CD4-positive, alpha-beta T cell treated with Interleukin-15 for 4 hours (primary cell): ENCODE measurements around the gene MFSD6.

ENCODE experiments used
- DNase-seq: peaks from one replicate; pipeline ENCODE4 v3.0.0-alpha.2; 2020; ENCODE audit warnings: low spot score

Gene MFSD6

DNA sequence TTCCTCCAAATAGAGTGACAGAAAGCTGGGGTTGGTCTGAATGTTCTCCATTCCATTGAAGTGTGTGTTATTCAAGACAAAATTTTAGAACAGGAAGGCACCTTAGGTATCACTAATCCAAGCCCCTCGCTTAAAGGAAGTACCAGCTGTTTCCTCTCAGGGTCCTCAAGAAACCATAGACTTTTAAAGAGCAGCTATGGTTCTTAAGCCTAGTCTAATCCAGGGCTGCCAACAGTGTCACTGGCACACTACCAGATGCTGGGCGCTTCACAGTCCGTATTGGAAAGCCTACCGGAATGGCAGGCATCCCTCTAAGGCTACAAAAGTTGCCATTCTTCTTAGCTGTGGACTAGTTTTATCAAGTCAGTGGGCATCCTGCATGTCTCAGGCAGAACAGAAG is 124.4 kb downstream of the MFSD6 start:
- DNase-seq: no peak

DNA sequence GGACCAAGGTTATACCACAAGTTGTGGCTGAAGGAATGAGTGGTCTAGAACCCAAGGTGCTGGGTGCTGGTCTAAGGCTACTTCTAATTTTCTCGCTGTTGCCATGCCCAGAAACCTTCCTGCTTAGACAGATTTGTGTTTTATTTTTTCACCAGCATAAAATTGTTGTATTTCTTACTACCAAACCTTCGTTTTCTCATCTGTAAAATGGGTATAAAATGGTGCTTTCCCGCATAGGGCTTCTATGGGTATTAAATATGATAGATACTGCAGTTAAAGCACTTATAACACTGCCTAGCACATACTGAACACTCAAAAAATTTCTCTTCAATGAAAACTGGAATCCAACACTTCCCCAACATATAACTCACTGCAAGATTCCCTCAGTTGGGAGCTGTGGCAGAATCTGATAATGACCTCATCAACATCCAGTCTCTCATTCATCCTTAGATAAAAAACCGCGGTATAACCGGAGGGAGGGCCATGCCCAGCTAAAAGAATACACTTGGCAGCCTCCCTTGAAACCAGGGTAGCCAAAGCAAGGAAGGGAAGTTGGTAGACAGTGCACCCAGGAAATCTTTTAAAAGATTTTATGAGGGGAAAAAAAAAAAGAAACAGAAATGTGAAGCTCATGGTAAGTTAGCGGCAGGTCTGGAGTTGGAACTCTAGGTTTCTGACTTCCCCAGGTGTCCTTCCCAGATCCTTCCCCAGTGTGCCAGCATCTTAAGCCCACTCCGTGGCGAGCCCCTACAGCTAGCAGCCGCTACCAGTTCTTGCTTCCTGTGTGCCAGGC is 125.2 kb downstream of the MFSD6 start:
- DNase-seq: no peak

- DNase-seq: peak; percentile 54
These were observed 125.8 kb downstream of the MFSD6 start for GRCh38 chr2:190533968-190534309.

- DNase-seq: peak; percentile 74
These were observed 126.4 kb downstream of the MFSD6 start, which contains the start of gene NEMP2 for GRCh38 chr2:190534310-190535120. Gene NEMP2 (minus strand): TSS chr2:190534722. CDS start chr2:190534655, 67 bp downstream.

- no peak for DNase-seq
These were observed 126.9 kb downstream of the MFSD6 start for GRCh38 chr2:190535121-190535439.

DNA sequence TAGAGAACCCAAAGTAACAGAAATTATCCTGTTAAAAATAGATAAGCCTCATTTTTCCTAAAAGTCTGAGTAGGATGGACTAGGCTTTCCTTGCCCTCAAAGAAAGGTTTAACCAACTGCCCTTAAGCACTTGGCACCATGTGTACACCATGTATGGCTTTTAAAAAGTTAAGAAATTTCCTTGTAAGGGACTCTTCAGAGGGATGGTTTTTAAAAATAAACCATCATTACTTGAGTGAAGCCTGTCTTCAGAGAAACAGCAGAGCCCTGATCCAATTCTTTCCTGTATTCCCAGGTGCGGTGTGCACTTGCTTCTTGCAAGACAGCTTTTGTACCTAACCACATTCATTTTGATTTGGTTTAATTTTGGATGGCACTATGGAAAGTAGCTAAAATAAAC is 127.4 kb downstream of the MFSD6 start:
- DNase-seq: no peak

DNA sequence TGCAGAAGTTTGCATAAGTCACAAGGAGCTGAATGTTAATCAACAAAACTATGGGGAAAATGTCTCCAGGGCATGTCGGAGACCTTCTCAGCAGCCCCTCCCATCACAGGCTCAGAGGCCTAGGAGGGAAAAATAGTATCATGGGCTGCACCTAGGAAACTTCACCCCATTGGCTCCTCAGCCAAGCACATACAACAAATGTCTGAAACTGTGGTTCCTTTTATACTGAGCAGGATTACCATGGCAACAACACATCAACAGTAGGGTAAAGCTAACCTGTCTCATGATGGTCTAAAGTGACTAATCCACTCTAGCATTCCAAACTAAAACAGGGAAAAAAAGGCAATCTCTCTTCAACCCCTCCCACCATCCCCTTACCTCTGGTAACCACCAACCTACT is 129.6 kb downstream of the MFSD6 start:
- peak; percentile 37 for DNase-seq

GRCh38 chr2:190538201-190538600 is 130.0 kb downstream of the MFSD6 start:
- DNase-seq: no peak

DNA sequence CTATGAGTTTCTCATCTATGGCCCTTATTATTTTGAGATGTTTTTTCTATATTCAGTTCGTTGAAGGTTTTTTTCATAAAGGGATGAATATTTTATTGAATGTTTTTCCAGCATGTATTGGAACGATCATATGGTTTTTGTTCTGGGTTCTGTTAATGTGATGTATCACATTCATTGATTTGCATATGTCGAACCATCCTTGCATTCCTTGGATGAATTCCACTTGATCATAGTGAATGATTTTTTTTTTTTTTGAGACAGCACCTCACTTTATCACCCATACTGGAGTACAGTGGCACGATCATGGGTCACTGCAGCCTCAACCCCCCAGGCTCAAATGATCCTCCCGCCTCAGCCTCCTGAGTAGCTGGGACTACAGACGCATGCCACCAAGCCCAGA is 131.9 kb downstream of the MFSD6 start:
- no peak for DNase-seq

DNA sequence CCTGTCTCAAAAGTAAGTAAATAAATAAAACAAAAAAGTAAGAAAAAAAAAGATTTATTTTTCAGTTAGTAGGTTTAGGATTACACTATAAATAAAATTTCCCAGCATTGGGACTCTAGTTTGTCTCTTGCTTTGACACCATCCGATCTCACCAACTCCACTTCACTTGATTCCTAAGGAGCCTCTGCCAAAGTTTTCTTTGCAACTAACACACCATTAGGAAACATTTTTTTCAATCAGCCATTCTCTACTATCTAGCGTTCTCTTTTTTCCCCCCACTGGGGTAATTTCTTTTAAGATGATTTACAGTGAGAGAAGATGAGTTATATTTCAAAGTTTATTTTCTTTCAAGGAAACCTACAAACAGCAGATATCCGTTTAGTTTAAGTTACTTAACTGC is 136.9 kb downstream of the MFSD6 start:
- no peak for DNase-seq

DNA sequence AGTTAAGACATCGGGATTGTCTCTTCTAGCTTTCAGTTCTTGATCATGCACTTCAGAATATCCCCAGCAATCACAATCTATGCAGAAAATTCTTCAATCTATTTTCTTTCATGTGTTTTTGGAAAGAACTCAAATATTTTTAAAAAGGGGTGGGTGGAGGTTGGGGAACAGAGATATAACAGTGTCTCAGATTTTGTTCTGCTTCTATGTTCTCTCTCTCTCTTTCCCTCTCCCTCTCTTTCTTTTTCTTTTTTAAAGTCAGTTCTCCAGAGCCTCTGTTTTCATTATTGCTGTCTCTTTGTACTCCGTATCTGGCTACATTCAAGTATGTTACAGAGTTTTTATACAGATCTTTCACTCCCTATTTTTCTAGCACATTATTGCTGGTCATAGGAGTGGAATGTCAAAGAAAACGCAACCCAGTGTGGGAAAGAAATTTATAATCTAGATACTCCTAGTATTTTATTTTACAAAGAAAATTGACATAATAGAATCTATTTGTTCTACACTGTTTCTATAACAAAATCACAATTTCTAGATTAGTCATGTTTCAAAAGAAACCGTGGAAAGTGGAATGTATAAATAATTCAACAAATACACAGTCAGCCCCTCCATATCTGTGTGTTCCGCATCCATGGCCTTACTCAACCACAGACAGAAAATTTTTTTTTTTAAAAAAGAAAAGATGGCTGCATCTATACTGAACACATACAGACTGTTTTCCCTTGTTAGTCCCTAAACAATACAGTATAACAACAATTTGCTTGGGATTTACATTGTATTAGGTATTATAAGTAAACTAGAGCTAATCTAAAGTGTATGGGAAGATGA is 137.6 kb downstream of the MFSD6 start:
- no peak for DNase-seq

- no peak for DNase-seq
These were observed 138.6 kb downstream of the MFSD6 start for GRCh38 chr2:190546734-190547133.

DNA sequence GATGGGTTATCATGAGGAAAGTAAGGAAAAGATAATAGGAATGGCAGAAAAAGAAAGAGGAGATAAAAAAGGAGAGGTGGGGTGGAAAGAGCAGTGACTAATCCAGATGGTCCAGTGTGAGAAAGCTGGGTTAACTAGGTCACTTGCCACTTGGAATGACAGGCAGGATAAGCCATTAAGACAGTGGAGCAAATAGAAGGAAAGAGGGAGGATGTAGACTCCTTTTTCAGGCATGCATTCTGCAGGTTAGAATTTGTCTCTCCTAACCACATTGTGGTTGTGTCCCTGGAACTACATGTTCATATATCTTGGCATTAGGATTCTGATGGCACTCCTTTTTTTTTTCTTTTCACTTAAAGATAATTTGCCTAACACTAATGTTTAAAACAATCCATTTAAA is 139.7 kb downstream of the MFSD6 start:
- DNase-seq: no peak

DNA sequence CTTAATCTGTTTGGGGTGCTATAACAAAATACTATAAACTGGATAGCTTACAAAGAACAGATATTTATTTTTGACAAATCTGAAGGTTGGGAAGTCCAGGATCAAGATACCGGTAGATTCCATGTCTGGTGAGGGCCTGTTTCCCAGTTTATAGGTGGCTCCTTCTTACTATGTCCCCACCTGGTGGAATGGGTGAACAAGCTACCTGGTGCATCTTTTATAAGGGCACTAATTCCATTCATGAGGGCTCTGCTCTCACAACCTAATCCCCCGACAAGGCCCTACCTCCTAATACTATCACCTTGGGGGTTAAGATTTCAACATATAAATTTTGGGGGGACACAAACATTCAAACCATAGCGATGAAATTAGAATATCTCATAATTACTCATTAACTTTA is 142.0 kb downstream of the MFSD6 start:
- no peak for DNase-seq
